Calu3 (cell line): Measurements from ENCODE around the gene KRT33B. TPM values are rescaled to one million over a fixed set of nuclear protein-coding genes. Genes with fewer than 3 reads are reported as not detected.

ENCODE experiments used
- BruUV-seq: library from RNA; stranded (reverse); fragments of 400-500 nt; replicated peaks from 2 replicates; lab custom pipeline; 2021; lab: Mats Ljungman, UMichigan
- CTCF ChIA-PET: fragments of 300-600 bp; sonication (Branson Sonifier 250); formaldehyde crosslinking; loops from one replicate; lab custom pipeline; 2022; ENCODE audit warnings: antibody characterized with exemption; lab: Charles Lee
- DNase-seq: peaks from one replicate; pipeline ENCODE4 v3.0.0; 2022
- H3K27ac Mint-ChIP-seq: one replicate; pipeline ENCODE4 v1.8.0; 2022; ENCODE audit warnings: mixed read lengths; ENCODE audit not compliant: unreplicated experiment
- H3K27me3 Mint-ChIP-seq: one replicate; pipeline ENCODE4 v1.8.0; 2022; ENCODE audit warnings: mixed read lengths; ENCODE audit not compliant: unreplicated experiment
- H3K36me3 Mint-ChIP-seq: one replicate; pipeline ENCODE4 v1.8.0; 2022; ENCODE audit warnings: mild to moderate bottlenecking, moderate library complexity, mixed read lengths; ENCODE audit not compliant: insufficient read depth, unreplicated experiment
- H3K4me1 Mint-ChIP-seq: one replicate; pipeline ENCODE4 v1.8.0; 2022; ENCODE audit warnings: mild to moderate bottlenecking, low read depth, mixed read lengths; ENCODE audit not compliant: unreplicated experiment
- H3K4me3 Mint-ChIP-seq: one replicate; pipeline ENCODE4 v1.8.0; 2022; ENCODE audit warnings: mild to moderate bottlenecking, low read depth, moderate library complexity, mixed read lengths; ENCODE audit not compliant: unreplicated experiment
- H3K9me3 Mint-ChIP-seq: one replicate; pipeline ENCODE4 v1.8.0; 2022; ENCODE audit warnings: low read depth, mixed read lengths; ENCODE audit not compliant: unreplicated experiment
- CTCF ChIP-seq: fragments of 200-600 bp; IDR thresholded peaks from one replicate; pipeline ENCODE4 v1.8.0; 2022; ENCODE audit warnings: antibody characterized with exemption; ENCODE audit not compliant: unreplicated experiment
- intact Hi-C: fragments of 100-400 bp; cut with micrococcal nuclease; formaldehyde crosslinking; loops from one replicate; pipeline ENCODE4 v1.10.0; 2022; ENCODE audit not compliant: unreplicated experiment
- total RNA-seq: library from RNA; stranded (reverse); gene quantifications from 2 replicates; pipeline ENCODE4 v1.2.3, GENCODE V29; 2022

KRT33B gene
- total RNA-seq, 1 experiment from 2014 or later: not detected

DNA sequence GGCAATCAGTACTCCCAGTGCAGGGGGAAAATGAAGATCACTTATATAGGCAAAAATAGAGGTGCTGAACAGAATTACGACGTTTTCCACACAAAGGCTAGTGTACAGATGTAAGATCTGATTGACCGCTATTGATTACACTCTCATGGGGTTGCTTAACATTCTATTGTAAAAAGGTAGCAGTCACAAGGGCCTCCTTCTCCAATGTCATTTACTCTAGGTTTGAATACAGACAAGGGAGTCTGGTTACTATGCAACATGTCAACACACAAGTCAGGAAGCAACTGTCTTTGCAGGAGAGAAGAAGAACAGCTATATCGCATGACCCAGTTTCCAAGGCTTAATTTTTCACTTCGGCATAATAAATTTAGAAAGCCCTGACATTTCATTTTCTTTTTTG, 46.9 kb upstream of the KRT33B start:
- Mint-ChIP-seq H3K27me3 (no peaks in the 10 kb centered on the region), H3K9me3 (no peaks in the 10 kb centered on the region), H3K4me3 (no peak overlapping the region), H3K4me1 (peaks cover 69% of the 10 kb centered on the region), H3K36me3 (peaks cover 10% of the 10 kb centered on the region), H3K27ac (peak overlapping the region; percentile 45)
- TF ChIP-seq CTCF: no peak
- BruUV-seq: no TSS peak
- intact Hi-C loops: loop anchor here (5.0 to 10.0 kb wide), 3 partner anchors 78 to 248 kb away; no protein-coding TSS in a partner anchor
- no peak for DNase-seq
- CTCF ChIA-PET: interaction anchor here (1.2 to 2.4 kb wide), 5 partner anchors 13 to 132 kb away, joined by 3 to 11 read pairs (median 7); no protein-coding TSS in a partner anchor

DNA sequence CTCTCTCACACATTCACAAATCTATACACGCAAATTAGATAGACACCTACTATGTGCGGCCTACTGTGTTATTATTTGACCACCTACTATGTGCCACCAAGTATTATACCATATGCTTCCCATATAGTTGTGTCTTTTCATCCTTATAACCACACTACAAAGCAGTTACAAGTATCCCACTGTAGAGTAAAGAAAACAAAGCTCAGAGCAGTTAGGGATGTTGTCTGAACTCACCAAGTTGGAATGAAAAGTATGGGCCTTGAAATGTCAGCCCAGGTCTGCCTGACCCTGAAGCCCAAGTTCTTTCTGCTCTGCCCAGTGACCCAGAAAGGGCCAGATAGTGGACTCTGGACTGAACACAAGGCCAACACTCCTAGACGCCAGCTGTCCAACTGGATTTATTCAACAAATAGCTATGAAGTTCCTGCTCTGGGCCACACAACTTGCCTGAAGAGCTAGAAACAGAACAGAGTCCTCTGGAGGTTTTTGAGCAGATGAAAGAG, 46.3 kb upstream of the KRT33B start:
- peak overlapping the region; percentile 45 for H3K27ac Mint-ChIP-seq
- intact Hi-C loops: loop anchor here (5.0 to 10.0 kb wide), 3 partner anchors 79 to 249 kb away; no protein-coding TSS in a partner anchor
- TF ChIP-seq CTCF: no peak
- no peak overlapping the region for H3K4me3 Mint-ChIP-seq
- H3K4me1 Mint-ChIP-seq: peaks cover 63% of the 10 kb centered on the region
- no TSS peak for BruUV-seq
- CTCF ChIA-PET: interaction anchor here (1.2 to 2.4 kb wide), 3 partner anchors 12 to 133 kb away, joined by 3 to 8 read pairs (median 7); no protein-coding TSS in a partner anchor
- no peaks in the 10 kb centered on the region for H3K9me3 Mint-ChIP-seq
- H3K36me3 Mint-ChIP-seq: peaks cover 10% of the 10 kb centered on the region
- no peaks in the 10 kb centered on the region for H3K27me3 Mint-ChIP-seq
- no peak for DNase-seq

DNA sequence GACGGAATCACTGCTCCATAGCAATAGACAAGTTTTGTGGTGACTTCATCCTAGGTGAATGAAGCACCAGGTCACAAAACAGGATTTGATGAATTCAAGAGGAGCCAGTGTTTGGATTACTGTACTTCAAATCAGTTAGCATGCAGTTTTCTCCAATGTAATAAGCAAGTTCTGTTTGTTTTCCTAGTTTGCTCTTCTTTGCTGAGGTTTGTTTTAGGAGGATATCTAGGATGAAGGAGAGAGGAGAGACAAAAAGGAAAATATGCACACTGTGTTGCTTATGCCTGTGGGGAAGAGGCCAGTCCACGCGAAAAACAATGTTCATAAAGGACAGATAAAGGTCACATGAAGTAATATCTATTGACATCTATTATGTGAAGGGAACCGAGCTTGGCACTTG, 45.8 kb upstream of the KRT33B start:
- BruUV-seq: no TSS peak
- no peak for DNase-seq
- TF ChIP-seq CTCF: no peak
- peaks cover 10% of the 10 kb centered on the region for H3K36me3 Mint-ChIP-seq
- no peak overlapping the region for H3K27ac Mint-ChIP-seq
- intact Hi-C loops: loop anchor here (5.0 to 10.0 kb wide), 3 partner anchors 78 to 249 kb away; no protein-coding TSS in a partner anchor
- CTCF ChIA-PET: interaction anchor here (1.2 to 1.3 kb wide), 2 partner anchors 11 to 133 kb away, joined by 3 to 7 read pairs; no protein-coding TSS in a partner anchor
- H3K4me3 Mint-ChIP-seq: no peak overlapping the region
- peaks cover 58% of the 10 kb centered on the region for H3K4me1 Mint-ChIP-seq
- H3K27me3 Mint-ChIP-seq: no peaks in the 10 kb centered on the region
- H3K9me3 Mint-ChIP-seq: no peaks in the 10 kb centered on the region

GRCh38 chr17:41413982-41414381, 44.4 kb upstream of the KRT33B start:
- BruUV-seq: no TSS peak
- TF ChIP-seq CTCF: no peak
- Mint-ChIP-seq H3K4me1 (peaks cover 53% of the 10 kb centered on the region), H3K27ac (no peak overlapping the region), H3K9me3 (no peaks in the 10 kb centered on the region), H3K36me3 (peaks cover 10% of the 10 kb centered on the region), H3K27me3 (no peaks in the 10 kb centered on the region), H3K4me3 (no peak overlapping the region)
- intact Hi-C loops: loop anchor here (10.0 kb wide), 2 partner anchors 81 to 251 kb away; no protein-coding TSS in a partner anchor
- no peak for DNase-seq
- CTCF ChIA-PET: interaction anchor here (0.6 to 3.1 kb wide), 2 partner anchors 10 to 1381 kb away, joined by 3 to 13 read pairs; no protein-coding TSS in a partner anchor
